Right atrium auricular region (tissue), 2 donors: Measurements from ENCODE around the gene LIFR. TPM values are rescaled to one million over a fixed set of nuclear protein-coding genes. Genes with fewer than 3 reads are reported as not detected.
A peak's percentile ranks its signal among the peaks of the same experiment; 100 is the strongest.

Experiments used
- DNase-seq: peaks from one replicate; pipeline ENCODE4 v3.0.0-alpha.2; 2019; ENCODE audit warnings: low spot score
- H3K27ac ChIP-seq, 2 donors: fragments of 200-600 bp; sonication (generic); 1 replicate in 1 of 2; 2 replicates in 1 of 2; pipeline ENCODE4 v1.5.1; 2016 to 2019
- H3K27me3 ChIP-seq, 2 donors: fragments of 200-600 bp; sonication (generic); one replicate each; pipeline versions ENCODE4 v1.5.1 to v1.6.0; 2017 to 2019
- H3K36me3 ChIP-seq: fragments of 200-600 bp; sonication (generic); one replicate; pipeline ENCODE4 v1.5.1; 2016
- H3K4me1 ChIP-seq, 2 donors: fragments of 200-600 bp; sonication (generic); one replicate each; pipeline versions ENCODE4 v1.5.1 to v1.6.0; 2017 to 2019
- H3K4me3 ChIP-seq, 2 donors: fragments of 200-600 bp; sonication (generic); 1 replicate in 1 of 2; 2 replicates in 1 of 2; pipeline ENCODE4 v1.5.1; 2017 to 2019; ENCODE audit warnings: mild to moderate bottlenecking in 1 of 2, moderate library complexity in 1 of 2
- H3K9me3 ChIP-seq, 2 donors: fragments of 200-600 bp; sonication (generic); one replicate each; pipeline ENCODE4 v1.5.1; 2019
- CTCF ChIP-seq, 2 donors: fragments of 200-600 bp; sonication (generic); IDR thresholded peaks; one replicate each; pipeline ENCODE4 v1.5.1; 2019; ENCODE audit warnings: antibody characterized with exemption in 2 of 2
- total RNA-seq, 2 donors: library from RNA; depleted of rRNA; stranded (reverse); fragments of >200 nt; gene quantifications; one replicate each; pipeline ENCODE4 v1.1.0, GENCODE V29; 2016

Gene LIFR
- total RNA-seq, 2 donors from 2014 or later: 38.9 to 58.0 TPM

- no peaks in the 10 kb centered on the region for H3K27me3 ChIP-seq
- no peak for DNase-seq
- peak overlapping the region; percentile 74 to 77 for H3K27ac ChIP-seq
Observed at GRCh38 chr5:38462976-38463633, 93.3 kb downstream of the LIFR start.

GRCh38 chr5:38458174-38458573 is 98.3 kb downstream of the LIFR start:
- no peaks in the 10 kb centered on the region for H3K9me3 ChIP-seq
- H3K27ac ChIP-seq: no peak overlapping the region
- H3K27me3 ChIP-seq: no peaks in the 10 kb centered on the region
- no peak overlapping the region for H3K4me3 ChIP-seq
- no peak for DNase-seq
- H3K4me1 ChIP-seq: peaks cover 0 to 6% of the 10 kb centered on the region in 2 donors
- no peak for TF ChIP-seq CTCF (IDR thresholded peaks at IDR 0.05)
- no peaks in the 10 kb centered on the region for H3K36me3 ChIP-seq

More at GRCh38 chr5:38462976-38463633, 93.3 kb downstream of the LIFR start:
- Histone ChIP-seq H3K9me3 (no peaks in the 10 kb centered on the region), H3K36me3 (no peaks in the 10 kb centered on the region), H3K4me1 (peaks cover 0 to 55% of the 10 kb centered on the region in 2 donors), H3K4me3 (no peak overlapping the region)
- TF ChIP-seq CTCF (IDR thresholded peaks at IDR 0.05): no peak

- H3K4me1 ChIP-seq: no peaks in the 10 kb centered on the region
- DNase-seq: no peak
- H3K36me3 ChIP-seq: no peaks in the 10 kb centered on the region
- no peak overlapping the region for H3K27ac ChIP-seq
- H3K4me3 ChIP-seq: no peak overlapping the region
- H3K9me3 ChIP-seq: no peaks in the 10 kb centered on the region
- TF ChIP-seq CTCF (IDR thresholded peaks at IDR 0.05): no peak
- no peaks in the 10 kb centered on the region for H3K27me3 ChIP-seq
Observed at GRCh38 chr5:38456657-38457399, 99.6 kb downstream of the LIFR start.

GRCh38 chr5:38455796-38456330 is 100.6 kb downstream of the LIFR start:
- H3K36me3 ChIP-seq: no peaks in the 10 kb centered on the region
- H3K27me3 ChIP-seq: no peaks in the 10 kb centered on the region
- no peak for DNase-seq
- no peak overlapping the region for H3K27ac ChIP-seq
- TF ChIP-seq CTCF (IDR thresholded peaks at IDR 0.05): no peak
- H3K9me3 ChIP-seq: no peaks in the 10 kb centered on the region
- peaks cover 0 to 4% of the 10 kb centered on the region in 2 donors for H3K4me1 ChIP-seq
- H3K4me3 ChIP-seq: no peak overlapping the region

GRCh38 chr5:38453921-38454320 is 102.5 kb downstream of the LIFR start:
- H3K4me1 ChIP-seq: peaks cover 0 to 7% of the 10 kb centered on the region in 2 donors
- no peaks in the 10 kb centered on the region for H3K9me3 ChIP-seq
- H3K4me3 ChIP-seq: no peak overlapping the region
- no peak overlapping the region for H3K27ac ChIP-seq
- no peak for TF ChIP-seq CTCF (IDR thresholded peaks at IDR 0.05)
- DNase-seq: no peak
- H3K36me3 ChIP-seq: no peaks in the 10 kb centered on the region
- H3K27me3 ChIP-seq: no peaks in the 10 kb centered on the region
